ENCODE data around the gene CTSZ.
"Not testable (repeated sequence)": the region's sequence is repeated elsewhere in the genome, so short reads cannot be mapped to it uniquely, and the experiment has no call there.

CTSZ gene

DNA sequence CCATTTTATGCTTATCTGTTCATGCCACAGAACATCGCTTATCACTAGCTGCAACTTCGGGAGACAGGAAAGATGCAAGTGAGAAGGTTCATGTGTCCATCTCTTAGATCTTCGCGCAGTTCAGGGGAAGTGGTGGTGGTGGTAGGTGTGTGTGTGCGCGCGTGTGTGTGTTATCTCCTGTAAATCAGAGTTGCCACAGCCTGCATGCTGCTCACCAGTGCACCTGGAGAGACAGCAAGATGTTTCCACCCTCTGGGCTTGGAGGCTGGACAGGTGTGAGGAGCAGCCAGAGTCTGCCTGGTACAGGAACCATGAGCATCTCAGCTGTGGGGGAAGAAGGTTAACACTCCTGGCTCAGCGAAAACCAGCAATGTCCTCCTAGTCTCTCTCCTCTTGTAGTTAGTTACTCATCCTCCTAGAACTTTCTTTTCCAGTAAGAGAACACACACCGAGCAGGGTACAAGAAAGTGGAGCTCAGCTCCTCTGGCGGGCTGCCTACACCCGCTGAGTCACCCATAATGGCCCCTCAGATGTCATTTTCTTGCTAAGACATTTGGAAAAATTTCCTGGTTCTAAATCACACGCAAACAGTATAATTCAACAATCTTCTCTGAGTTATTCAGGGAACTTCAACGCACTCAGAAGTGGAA, 7.0 kb upstream of the CTSZ start:
- Histone ChIP-seq H3K4me1 (ENCODE audit: insufficient read depth, low read length) (peaks cover 11% of the 10 kb centered on the region; the same call in 1 of the 2 replicates), H3K9me3 (ENCODE audit: control insufficient read depth, insufficient read depth, low read length) (no peaks in the 10 kb centered on the region), H3K9ac (ENCODE audit: low read depth, low read length) (no peak overlapping the region), H3K36me3 (ENCODE audit: insufficient read depth, low read length) (no peaks in the 10 kb centered on the region)

GRCh38 chr20:59013031-59013951, 6.2 kb upstream of the CTSZ start:
- Histone ChIP-seq H3K36me3 (ENCODE audit: insufficient read depth, low read length) (no peaks in the 10 kb centered on the region), H3K9me3 (ENCODE audit: control insufficient read depth, insufficient read depth, low read length) (no peaks in the 10 kb centered on the region), H3K4me1 (ENCODE audit: insufficient read depth, low read length) (peaks cover 11% of the 10 kb centered on the region; the same call in 1 of the 2 replicates), H3K9ac (ENCODE audit: low read depth, low read length) (no peak overlapping the region)

DNA sequence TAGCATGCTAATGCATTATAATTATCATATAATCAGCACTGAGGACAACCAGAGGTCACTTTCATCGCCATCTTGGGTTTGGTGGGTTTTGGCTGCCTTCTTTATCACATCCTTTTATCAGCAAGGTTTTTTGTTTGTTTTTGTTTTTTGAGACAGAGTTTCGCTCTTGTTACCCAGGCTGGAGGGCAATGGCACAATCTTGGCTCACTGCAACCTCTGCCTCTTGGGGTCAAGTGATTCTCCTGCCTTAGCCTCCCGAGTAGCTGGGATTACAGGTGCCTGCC, 4.8 kb upstream of the CTSZ start:
- not testable (repeated sequence) for H3K36me3 ChIP-seq (ENCODE audit: insufficient read depth, low read length); H3K9me3 ChIP-seq (ENCODE audit: control insufficient read depth, insufficient read depth, low read length); H3K4me1 ChIP-seq (ENCODE audit: insufficient read depth, low read length); H3K9ac ChIP-seq (ENCODE audit: low read depth, low read length)

GRCh38 chr20:59010995-59011873, 4.2 kb upstream of the CTSZ start:
- H3K9me3 ChIP-seq (ENCODE audit: control insufficient read depth, insufficient read depth, low read length), result no peaks in the 10 kb centered on the region
- peaks cover 8% of the 10 kb centered on the region; the same call in 1 of the 2 replicates for H3K4me1 ChIP-seq (ENCODE audit: insufficient read depth, low read length)

DNA sequence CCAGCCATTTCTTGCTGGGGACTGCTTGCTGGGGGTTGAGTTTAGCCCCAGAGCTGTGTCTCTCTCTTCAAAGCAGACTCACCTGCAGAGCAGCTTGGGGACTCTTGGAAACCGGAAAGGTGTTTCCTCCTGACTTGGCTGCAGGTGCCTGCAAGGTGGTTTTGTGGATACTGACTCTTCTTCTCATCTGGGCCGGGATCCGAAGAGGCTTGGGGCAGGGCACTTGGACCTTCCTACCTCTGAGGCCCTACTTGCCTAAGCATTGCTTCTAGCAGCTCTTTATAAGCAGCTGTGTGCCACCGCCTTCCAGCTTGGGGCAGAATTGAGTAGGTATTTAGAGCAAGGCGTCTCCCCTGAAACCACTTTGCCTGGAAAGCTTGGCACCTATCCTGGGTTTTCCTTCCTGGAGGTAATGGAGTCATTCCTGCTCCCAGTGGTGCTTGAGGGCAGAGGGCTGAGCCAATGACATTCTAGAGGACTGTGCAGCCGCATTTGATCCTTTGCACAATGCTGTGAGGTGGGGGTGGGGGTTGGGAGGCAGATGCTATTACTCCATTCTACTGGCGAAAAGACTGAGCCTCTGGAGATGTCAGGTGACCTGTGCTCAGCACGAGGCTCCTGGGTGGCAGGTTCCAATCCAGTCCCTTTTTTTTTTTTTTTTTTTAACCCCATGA, 3.4 kb upstream of the CTSZ start:
- peaks cover 8% of the 10 kb centered on the region; the same call in 1 of the 2 replicates for H3K4me1 ChIP-seq (ENCODE audit: insufficient read depth, low read length)
- H3K9ac ChIP-seq (ENCODE audit: low read depth, low read length), result no peak overlapping the region

More at GRCh38 chr20:59010995-59011873, 4.2 kb upstream of the CTSZ start:
- Histone ChIP-seq H3K36me3 (ENCODE audit: insufficient read depth, low read length) (no peaks in the 10 kb centered on the region), H3K9ac (ENCODE audit: low read depth, low read length) (no peak overlapping the region)

GRCh38 chr20:59008715-59009336, 1.8 kb upstream of the CTSZ start:
- Histone ChIP-seq H3K9me3 (ENCODE audit: control insufficient read depth, insufficient read depth, low read length) (no peaks in the 10 kb centered on the region), H3K9ac (ENCODE audit: low read depth, low read length) (no peak overlapping the region), H3K4me1 (ENCODE audit: insufficient read depth, low read length) (peaks cover 8% of the 10 kb centered on the region; the same call in 1 of the 2 replicates), H3K36me3 (ENCODE audit: insufficient read depth, low read length) (no peaks in the 10 kb centered on the region)

More for the DNA sequence above, 3.4 kb upstream of the CTSZ start:
- H3K36me3 ChIP-seq (ENCODE audit: insufficient read depth, low read length), result no peaks in the 10 kb centered on the region
- H3K9me3 ChIP-seq (ENCODE audit: control insufficient read depth, insufficient read depth, low read length), result no peaks in the 10 kb centered on the region

- peak overlapping the region; percentile 80; the same call in 1 of the 2 replicates for H3K9ac ChIP-seq (ENCODE audit: low read depth, low read length)
- no peaks in the 10 kb centered on the region for H3K9me3 ChIP-seq (ENCODE audit: control insufficient read depth, insufficient read depth, low read length)
- H3K36me3 ChIP-seq (ENCODE audit: insufficient read depth, low read length), result no peaks in the 10 kb centered on the region
- H3K4me1 ChIP-seq (ENCODE audit: insufficient read depth, low read length), result peaks cover 8% of the 10 kb centered on the region; the same call in 1 of the 2 replicates
These were observed 834 bp upstream of the CTSZ start for GRCh38 chr20:59007665-59008511.

GRCh38 chr20:59006167-59006863, 739 bp downstream of the CTSZ start:
- Histone ChIP-seq H3K36me3 (ENCODE audit: insufficient read depth, low read length) (no peaks in the 10 kb centered on the region), H3K9me3 (ENCODE audit: control insufficient read depth, insufficient read depth, low read length) (no peaks in the 10 kb centered on the region), H3K4me1 (ENCODE audit: insufficient read depth, low read length) (peaks cover 5% of the 10 kb centered on the region; the same call in 1 of the 2 replicates), H3K9ac (ENCODE audit: low read depth, low read length) (peak overlapping the region; percentile 80)

GRCh38 chr20:59005523-59006166, 1.4 kb downstream of the CTSZ start:
- no peaks in the 10 kb centered on the region for H3K9me3 ChIP-seq (ENCODE audit: control insufficient read depth, insufficient read depth, low read length)
- H3K4me1 ChIP-seq (ENCODE audit: insufficient read depth, low read length), result no peaks in the 10 kb centered on the region; the same call in 1 of the 2 replicates
- no peaks in the 10 kb centered on the region for H3K36me3 ChIP-seq (ENCODE audit: insufficient read depth, low read length)
- H3K9ac ChIP-seq (ENCODE audit: low read depth, low read length), result no peak overlapping the region

DNA sequence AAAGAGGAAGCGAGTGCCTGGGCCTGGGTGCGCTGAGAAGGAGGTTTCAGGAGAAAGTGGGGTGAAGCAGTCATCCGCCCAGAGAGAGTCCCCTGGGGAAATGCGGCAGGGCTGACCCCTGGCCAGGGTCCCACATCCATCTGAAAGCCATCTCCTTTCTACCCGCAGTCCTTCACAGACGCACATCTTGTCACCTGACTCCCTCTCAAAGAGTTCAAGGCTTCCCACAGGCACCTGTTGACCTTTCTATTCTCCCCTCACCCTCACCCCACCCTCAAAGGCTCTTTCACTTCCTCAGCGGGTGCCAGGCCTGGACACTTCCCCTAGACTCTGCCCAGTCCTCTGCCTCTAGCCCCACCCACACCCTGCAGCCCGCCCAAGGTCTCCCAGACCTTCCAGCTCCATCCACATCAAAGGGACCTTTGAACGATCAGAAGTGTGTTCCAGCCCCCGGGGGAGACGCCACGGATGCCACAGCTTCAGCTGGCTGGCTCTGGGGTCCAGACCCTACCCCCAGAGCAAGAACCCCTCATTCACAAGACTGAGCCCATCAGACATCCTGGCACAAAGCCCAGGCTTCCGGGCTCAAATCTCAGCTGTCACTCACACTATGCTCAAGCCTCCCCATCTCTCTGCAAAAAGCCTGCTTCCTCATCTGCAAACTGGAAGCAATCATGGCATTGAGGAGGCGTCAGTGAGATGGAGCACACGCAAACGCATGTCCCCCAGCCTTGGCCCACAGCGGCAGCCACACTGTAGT, 2.1 kb downstream of the CTSZ start:
- Histone ChIP-seq H3K9ac (ENCODE audit: low read depth, low read length) (no peak overlapping the region), H3K36me3 (ENCODE audit: insufficient read depth, low read length) (no peaks in the 10 kb centered on the region), H3K9me3 (ENCODE audit: control insufficient read depth, insufficient read depth, low read length) (no peaks in the 10 kb centered on the region), H3K4me1 (ENCODE audit: insufficient read depth, low read length) (no peaks in the 10 kb centered on the region; the same call in 1 of the 2 replicates)

DNA sequence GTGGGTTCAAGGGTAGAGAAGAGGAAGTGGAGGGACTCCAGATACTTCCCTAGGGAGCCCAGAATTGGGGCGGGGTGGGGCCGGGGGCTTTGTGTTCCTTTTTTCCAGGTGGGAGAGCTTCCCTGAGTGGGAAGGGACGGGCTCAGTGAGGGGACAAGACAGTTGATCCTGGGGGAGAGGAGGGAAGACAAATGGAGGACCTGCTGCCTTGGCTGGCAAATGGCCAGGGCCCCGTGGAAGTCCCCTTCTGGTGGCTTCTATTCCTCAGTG, 2.6 kb downstream of the CTSZ start:
- Histone ChIP-seq H3K4me1 (ENCODE audit: insufficient read depth, low read length) (no peaks in the 10 kb centered on the region; the same call in 1 of the 2 replicates), H3K36me3 (ENCODE audit: insufficient read depth, low read length) (no peaks in the 10 kb centered on the region), H3K9me3 (ENCODE audit: control insufficient read depth, insufficient read depth, low read length) (no peaks in the 10 kb centered on the region), H3K9ac (ENCODE audit: low read depth, low read length) (no peak overlapping the region)

Data from ES-I3 (cell line).